Gastroesophageal sphincter (tissue), 4 donors: ENCODE results near the gene C10orf90. TPM values are rescaled to one million over a fixed set of nuclear protein-coding genes. Genes with fewer than 3 reads are reported as not detected.

Experiments used
- ATAC-seq: fragments of 150-250 bp; one replicate; pipeline ENCODE4 v1.9.1; 2016; ENCODE audit warnings: mild to moderate bottlenecking, moderate library complexity
- H3K27ac ChIP-seq, 4 donors: fragments of 200-600 bp; sonication (generic) in 3 of 4; 1 replicate in 3 of 4; 2 replicates in 1 of 4; pipeline ENCODE4 v1.5.1; 2016 to 2019
- H3K27me3 ChIP-seq: fragments of 200-600 bp; sonication (generic); one replicate; pipeline ENCODE4 v1.5.1; 2019
- H3K36me3 ChIP-seq, 2 donors: fragments of 200-600 bp; sonication (generic); one replicate each; pipeline ENCODE4 v1.5.1; 2019; ENCODE audit warnings: control low read depth in 1 of 2
- H3K4me1 ChIP-seq, 3 donors: fragments of 200-600 bp; sonication (generic); 1 replicate in 2 of 3; 2 replicates in 1 of 3; pipeline ENCODE4 v1.5.1; 2016 to 2019; ENCODE audit warnings: control low read depth in 2 of 3
- H3K4me3 ChIP-seq, 2 donors: fragments of 200-600 bp; sonication (generic); one replicate each; pipeline ENCODE4 v1.5.1; 2019; ENCODE audit warnings: mild to moderate bottlenecking in 1 of 2, moderate library complexity in 1 of 2
- H3K9me3 ChIP-seq, 3 donors: fragments of 200-600 bp; sonication (generic); one replicate each; pipeline ENCODE4 v1.5.1; 2017 to 2019; ENCODE audit warnings: control low read depth in 2 of 3
- EP300 ChIP-seq: sonication (generic); formaldehyde crosslinking; IDR thresholded peaks from one replicate; pipeline ENCODE4 v1.6.1; 2017; ENCODE audit warnings: antibody characterized with exemption, mild to moderate bottlenecking
- POLR2A ChIP-seq, 2 donors: fragments of 450-650 bp; IDR thresholded peaks; one replicate each; pipeline ENCODE4 v1.6.1; 2017; ENCODE audit warnings: antibody characterized with exemption in 2 of 2, mild to moderate bottlenecking in 2 of 2, moderate library complexity in 1 of 2
- POLR2AphosphoS5 ChIP-seq: sonication (generic); formaldehyde crosslinking; IDR thresholded peaks from one replicate; pipeline ENCODE4 v1.6.1; 2017; ENCODE audit warnings: antibody characterized with exemption
- WGBS, 2 donors: methylation state at CpG; one replicate each; pipeline ENCODE4 v1.1.5; 2018; ENCODE audit warnings: low coverage in 1 of 2; 5-methylcytosine and 5-hydroxymethylcytosine counted together
- total RNA-seq, 4 donors: library from RNA; depleted of rRNA; stranded (reverse); fragments of >200 nt; gene quantifications; one replicate each; pipeline ENCODE4 v1.1.0, GENCODE V29; 2016
- TF ChIP-seq, protein P1 (sequence below), 4 experiments: fragments of 200-600 bp in 2 of 4; fragments of 450-650 bp in 2 of 4; sonication (generic) in 1 of 4; IDR thresholded peaks; one replicate each; pipeline ENCODE4 v1.5.1; 2017 to 2019; ENCODE audit warnings: antibody characterized with exemption in 4 of 4, mild to moderate bottlenecking in 2 of 4, moderate library complexity in 2 of 4

The C10orf90 gene
- total RNA-seq, 4 donors from 2014 or later = not detected

DNA sequence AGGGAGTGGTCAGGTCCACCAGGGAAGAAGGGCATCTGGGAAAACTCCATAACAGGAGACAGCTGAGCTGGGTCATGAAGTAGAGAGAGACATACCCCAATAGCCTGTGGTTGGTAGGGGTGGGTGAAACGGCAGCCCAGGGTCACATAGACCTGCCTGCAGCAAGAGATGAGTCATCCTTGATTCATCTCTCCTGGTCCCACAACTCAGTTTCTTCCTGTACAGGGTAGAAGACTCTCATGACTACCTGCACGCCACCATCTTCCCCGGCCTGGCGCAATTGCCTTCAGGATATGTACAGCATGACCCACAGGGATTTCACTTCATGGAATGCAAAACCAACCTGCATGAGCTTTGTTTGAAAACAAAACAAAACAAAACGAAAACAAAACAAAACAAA lies 237.1 kb downstream of the C10orf90 start:
- WGBS, 2 donors = 58 to 69% methylated on average over 4 to 5 of the region's 5 CpGs
- no peak for ATAC-seq
- Histone ChIP-seq H3K27ac (no peak overlapping the region), H3K4me1 (no peaks in the 10 kb centered on the region), H3K4me3 (no peak overlapping the region), H3K27me3 (peaks cover 10% of the 10 kb centered on the region), H3K9me3 (peaks cover 0 to 3% (median 0%) of the 10 kb centered on the region in 3 donors), H3K36me3 (no peaks in the 10 kb centered on the region)
- TF ChIP-seq EP300 (no peak), POLR2A (IDR thresholded peaks at IDR 0.05) (no peak), POLR2AphosphoS5 (no peak)
- TF ChIP-seq, protein P1, sequence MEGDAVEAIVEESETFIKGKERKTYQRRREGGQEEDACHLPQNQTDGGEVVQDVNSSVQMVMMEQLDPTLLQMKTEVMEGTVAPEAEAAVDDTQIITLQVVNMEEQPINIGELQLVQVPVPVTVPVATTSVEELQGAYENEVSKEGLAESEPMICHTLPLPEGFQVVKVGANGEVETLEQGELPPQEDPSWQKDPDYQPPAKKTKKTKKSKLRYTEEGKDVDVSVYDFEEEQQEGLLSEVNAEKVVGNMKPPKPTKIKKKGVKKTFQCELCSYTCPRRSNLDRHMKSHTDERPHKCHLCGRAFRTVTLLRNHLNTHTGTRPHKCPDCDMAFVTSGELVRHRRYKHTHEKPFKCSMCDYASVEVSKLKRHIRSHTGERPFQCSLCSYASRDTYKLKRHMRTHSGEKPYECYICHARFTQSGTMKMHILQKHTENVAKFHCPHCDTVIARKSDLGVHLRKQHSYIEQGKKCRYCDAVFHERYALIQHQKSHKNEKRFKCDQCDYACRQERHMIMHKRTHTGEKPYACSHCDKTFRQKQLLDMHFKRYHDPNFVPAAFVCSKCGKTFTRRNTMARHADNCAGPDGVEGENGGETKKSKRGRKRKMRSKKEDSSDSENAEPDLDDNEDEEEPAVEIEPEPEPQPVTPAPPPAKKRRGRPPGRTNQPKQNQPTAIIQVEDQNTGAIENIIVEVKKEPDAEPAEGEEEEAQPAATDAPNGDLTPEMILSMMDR (IDR thresholded peaks at IDR 0.05) = no peak

DNA sequence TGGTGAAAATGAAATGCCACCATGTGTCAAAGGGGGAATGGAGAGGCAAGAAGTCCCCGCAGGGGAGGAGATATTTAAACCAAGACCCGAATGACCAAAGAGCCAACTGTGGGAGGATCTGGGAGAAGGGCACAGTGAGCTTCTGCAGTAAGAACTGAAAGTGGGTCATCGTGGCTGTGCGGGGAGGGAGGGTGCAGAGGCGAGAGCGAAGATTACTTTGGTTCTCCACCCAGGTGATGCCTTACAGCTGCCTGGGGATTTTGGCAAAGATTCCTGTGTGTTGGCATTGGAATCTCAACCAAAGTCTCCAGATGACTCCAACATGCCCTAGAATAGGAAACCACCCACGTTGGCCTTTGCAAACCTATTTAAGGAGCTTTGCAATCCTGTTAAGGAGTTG lies 238.0 kb downstream of the C10orf90 start:
- WGBS, 2 donors = 84 to 94% methylated on average over 4 to 7 of the region's 7 CpGs
- H3K4me3 ChIP-seq = no peak overlapping the region
- H3K36me3 ChIP-seq = no peaks in the 10 kb centered on the region
- no peak for TF ChIP-seq EP300
- TF ChIP-seq POLR2A (IDR thresholded peaks at IDR 0.05) = no peak
- no peak for TF ChIP-seq POLR2AphosphoS5
- TF ChIP-seq, protein P1 (IDR thresholded peaks at IDR 0.05) = no peak
- peaks cover 0 to 3% (median 0%) of the 10 kb centered on the region in 3 donors for H3K9me3 ChIP-seq
- no peak for ATAC-seq
- no peak overlapping the region for H3K27ac ChIP-seq
- peaks cover 15% of the 10 kb centered on the region for H3K27me3 ChIP-seq
- no peaks in the 10 kb centered on the region for H3K4me1 ChIP-seq

DNA sequence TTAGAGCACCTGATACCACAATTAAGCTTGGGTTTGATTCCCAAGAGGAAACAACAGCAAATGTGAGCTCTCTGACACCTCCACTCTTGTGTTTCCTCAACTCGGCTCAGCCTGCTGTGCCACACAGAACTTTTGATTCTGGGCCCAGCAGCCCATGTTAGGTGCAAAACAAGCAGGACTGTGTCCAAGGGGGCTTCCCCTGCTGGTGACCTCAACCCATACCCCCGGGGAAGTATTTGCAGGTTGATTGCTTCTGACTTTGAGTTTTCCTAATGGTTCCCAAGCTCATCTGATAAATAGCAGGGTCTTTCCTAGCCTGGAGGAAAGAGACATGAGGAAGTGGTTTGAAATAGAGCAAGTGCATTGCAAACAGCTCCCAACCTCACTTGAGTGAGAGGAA lies 238.7 kb downstream of the C10orf90 start:
- Histone ChIP-seq H3K9me3 (peaks cover 0 to 3% (median 0%) of the 10 kb centered on the region in 3 donors), H3K27ac (no peak overlapping the region), H3K36me3 (no peaks in the 10 kb centered on the region), H3K27me3 (peaks cover 18% of the 10 kb centered on the region), H3K4me3 (no peak overlapping the region), H3K4me1 (no peaks in the 10 kb centered on the region)
- ATAC-seq = no peak
- no peak for TF ChIP-seq POLR2AphosphoS5
- WGBS, 2 donors = 75 to 80% methylated on average over 1 of the region's 2 CpGs

DNA sequence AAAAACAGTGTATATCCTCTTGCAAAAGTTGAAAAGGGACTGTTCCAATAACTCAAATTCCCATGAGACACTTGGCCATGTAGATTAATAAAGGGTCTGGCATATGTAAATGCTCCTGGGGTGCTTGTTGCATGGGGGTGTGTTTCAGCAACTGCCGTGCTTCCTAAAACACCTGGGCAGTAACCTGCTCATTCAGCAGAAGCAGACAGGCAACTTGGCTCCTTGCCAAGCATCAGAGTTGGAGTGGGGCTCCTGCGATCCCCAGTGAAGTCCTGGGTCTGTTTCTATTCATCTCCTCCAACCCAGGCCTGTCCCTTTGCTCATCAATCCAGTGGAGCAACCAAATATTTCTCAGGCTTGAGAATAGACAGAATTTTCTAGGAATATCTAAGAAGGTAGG lies 240.0 kb downstream of the C10orf90 start:
- ATAC-seq = no peak
- peaks cover 22% of the 10 kb centered on the region for H3K27me3 ChIP-seq
- no peaks in the 10 kb centered on the region for H3K9me3 ChIP-seq
- H3K4me1 ChIP-seq = no peaks in the 10 kb centered on the region
- no peak for TF ChIP-seq POLR2A (IDR thresholded peaks at IDR 0.05)
- TF ChIP-seq EP300 = no peak
- TF ChIP-seq POLR2AphosphoS5 = no peak
- TF ChIP-seq, protein P1 (IDR thresholded peaks at IDR 0.05) = no peak
- H3K27ac ChIP-seq = no peak overlapping the region
- no peak overlapping the region for H3K4me3 ChIP-seq
- WGBS, 2 donors = no CpG with 5 or more reads among the region's 2 CpGs
- H3K36me3 ChIP-seq = no peaks in the 10 kb centered on the region

DNA sequence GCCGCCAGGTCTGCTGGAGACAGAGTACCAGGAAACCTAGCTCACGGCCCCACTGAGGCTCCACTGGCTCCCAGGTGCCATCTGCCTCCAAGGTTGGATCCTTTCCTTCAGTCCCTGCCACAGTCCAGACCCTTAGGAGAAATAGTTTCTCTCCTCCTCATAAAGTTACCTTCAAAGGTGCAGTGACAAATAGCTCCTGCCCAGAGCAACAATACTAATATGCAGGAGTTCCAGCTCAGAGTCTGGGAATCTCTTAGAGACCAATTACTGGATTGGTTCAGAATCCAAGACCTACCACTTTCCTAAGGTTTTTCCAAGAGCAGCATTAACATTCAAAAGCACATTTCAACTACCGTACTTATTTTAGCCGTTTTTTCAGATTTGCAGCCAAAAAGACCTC lies 241.2 kb downstream of the C10orf90 start:
- Histone ChIP-seq H3K4me3 (no peak overlapping the region), H3K4me1 (no peaks in the 10 kb centered on the region), H3K27ac (no peak overlapping the region), H3K27me3 (peaks cover 22% of the 10 kb centered on the region), H3K36me3 (no peaks in the 10 kb centered on the region), H3K9me3 (peaks cover 0 to 11% (median 0%) of the 10 kb centered on the region in 3 donors)
- no peak for ATAC-seq
- WGBS, 2 donors = 82 to 86% methylated on average over 3 to 4 of the region's 4 CpGs
- no peak for TF ChIP-seq POLR2A (IDR thresholded peaks at IDR 0.05)
- TF ChIP-seq EP300 = no peak
- TF ChIP-seq POLR2AphosphoS5 = no peak
- TF ChIP-seq, protein P1 (IDR thresholded peaks at IDR 0.05) = no peak
